H1 (cell line): Measurements from ENCODE around the gene DDX1. TPM values are rescaled to one million over a fixed set of nuclear protein-coding genes. Genes with fewer than 3 reads are reported as not detected.

Source experiments
- CBX8 ChIP-seq: fragments of 300-800, 300-1000 bp; sonication (generic); IDR thresholded peaks from 2 replicates; pipeline ENCODE4 v1.7.1; 2016; ENCODE audit warnings: low read depth, low read length, borderline replicate concordance
- CHD7 ChIP-seq: fragments of 300-600 bp; sonication (generic); IDR thresholded peaks from 2 replicates; pipeline ENCODE4 v1.7.1; 2012; ENCODE audit warnings: low read length, moderate library complexity, mild to moderate bottlenecking, inconsistent platforms; ENCODE audit not compliant: insufficient replicate concordance
- EP300 ChIP-seq, 2 experiments: IDR thresholded peaks; 1 replicate in 1 of 2; 2 replicates in 1 of 2; pipeline ENCODE4 v1.6.1; 2011 to 2012; ENCODE audit warnings: low read depth in 2 of 2, low read length in 2 of 2, mild to moderate bottlenecking in 2 of 2, borderline replicate concordance in 1 of 2, inconsistent platforms in 1 of 2, moderate library complexity in 1 of 2
- JUN ChIP-seq: IDR thresholded peaks from 2 replicates; pipeline ENCODE4 v1.6.1; 2011; ENCODE audit warnings: low read depth, mild to moderate bottlenecking, improper control_type of control experiment, low read length
- MAX ChIP-seq: IDR thresholded peaks from 2 replicates; pipeline ENCODE4 v1.6.1; 2012; ENCODE audit warnings: inconsistent platforms
- POU5F1 ChIP-seq: IDR thresholded peaks from 2 replicates; pipeline ENCODE4 v1.6.1; 2011; ENCODE audit warnings: low read depth, mild to moderate bottlenecking, low read length, moderate library complexity
- polyA plus RNA-seq, 7 experiments: library from polyadenylated mRNA; depleted of rRNA in 3 of 7; stranded (reverse) in 5 of 7; unstranded in 2 of 7; fragments of >200 nt in 5 of 7; fragments of 200-250 nt in 2 of 7; gene quantifications; 1 replicate in 5 of 7; 2 replicates in 1 of 7; 4 replicates in 1 of 7; pipeline versions ENCODE4 v1.2.1 to v1.2.3, GENCODE V29; 2011 to 2013; ENCODE audit warnings: missing spikeins in 2 of 7, mixed read lengths in 2 of 7
- total RNA-seq: library from RNA; stranded (reverse); fragmentation: NEBNext Ultra II Directional; extraction: Animal tissue kit (Norgen Biotek cat#: 25700); gene quantifications from 2 replicates; pipeline ENCODE4 v1.2.1, GENCODE V29; 2021

DDX1 gene
- total and polyA plus RNA-seq, 2 of the 8 experiments (the other 6 are each of a cell fraction or from before 2014, with no cell fraction given), result 51.1 to 161 TPM

- no peak for TF ChIP-seq CHD7
- TF ChIP-seq POU5F1, result no peak
- TF ChIP-seq JUN, result no peak
- TF ChIP-seq EP300 (IDR thresholded peaks at IDR 0.05; ENCODE audit: borderline replicate concordance in 1 of 2, low read depth in 2 of 2, low read length in 2 of 2), result no peak
- TF ChIP-seq MAX, result no peak
- TF ChIP-seq CBX8, result no peak
- TF ChIP-seq, all 59 proteins: peak for 0
These were observed 32.1 kb upstream of the DDX1 start (continued) for GRCh38 chr2:15559379-15560139.
